ENCODE data around the gene DOCK9.

DOCK9 gene

DNA sequence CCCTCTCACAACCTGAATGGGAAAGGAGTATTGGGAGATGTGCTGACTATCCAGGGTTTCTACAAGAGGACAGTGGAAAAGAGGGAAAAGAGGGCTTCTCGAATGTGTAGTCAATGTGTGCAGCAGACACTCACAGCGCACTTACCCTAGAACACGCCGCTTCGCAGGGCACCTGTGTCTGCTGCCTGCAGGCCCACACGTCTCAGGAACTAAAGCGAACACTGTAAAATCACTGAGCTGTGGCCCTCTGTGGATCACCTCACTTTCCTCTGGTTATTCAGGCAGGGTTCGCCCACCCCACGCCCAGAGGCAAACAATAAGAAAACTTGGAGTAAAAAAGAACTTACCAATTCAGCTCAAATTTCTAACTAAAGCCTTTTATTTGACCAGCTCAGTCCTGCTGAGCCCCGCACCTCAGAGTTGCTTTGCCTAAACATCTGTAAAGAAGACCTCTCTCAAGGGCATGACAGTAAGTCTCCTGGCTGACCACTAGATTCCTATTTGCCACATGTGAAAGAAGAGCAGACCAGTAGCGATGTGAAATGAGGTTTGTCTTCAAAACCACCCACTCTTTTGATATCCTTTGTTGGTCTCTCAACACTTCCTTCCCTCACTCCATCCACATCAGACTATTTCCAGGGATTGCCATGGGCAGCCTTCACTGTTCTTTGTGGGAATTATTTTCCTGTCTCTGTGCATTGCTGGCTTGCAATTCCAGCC, 19.3 kb upstream of the DOCK9 start:
- DNase-seq = no peak

DNA sequence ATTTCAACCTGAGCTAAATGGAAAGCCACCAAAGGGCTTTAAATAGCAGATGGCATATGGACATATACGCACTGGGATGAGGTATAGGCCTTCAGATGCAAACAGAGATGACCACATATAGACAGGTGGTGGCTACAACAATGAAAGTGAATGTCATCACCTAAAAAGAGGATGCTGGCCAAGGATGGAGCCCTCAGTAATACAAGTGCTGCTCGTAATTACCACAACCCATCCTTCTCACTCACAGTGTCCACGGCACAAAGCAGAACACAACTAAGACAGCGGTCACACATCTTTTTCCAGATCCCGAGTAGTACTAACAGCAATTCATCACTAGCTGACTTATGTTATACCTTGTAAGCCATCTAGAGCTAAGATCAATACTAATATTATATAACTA, 18.2 kb upstream of the DOCK9 start:
- DNase-seq = no peak

DNA sequence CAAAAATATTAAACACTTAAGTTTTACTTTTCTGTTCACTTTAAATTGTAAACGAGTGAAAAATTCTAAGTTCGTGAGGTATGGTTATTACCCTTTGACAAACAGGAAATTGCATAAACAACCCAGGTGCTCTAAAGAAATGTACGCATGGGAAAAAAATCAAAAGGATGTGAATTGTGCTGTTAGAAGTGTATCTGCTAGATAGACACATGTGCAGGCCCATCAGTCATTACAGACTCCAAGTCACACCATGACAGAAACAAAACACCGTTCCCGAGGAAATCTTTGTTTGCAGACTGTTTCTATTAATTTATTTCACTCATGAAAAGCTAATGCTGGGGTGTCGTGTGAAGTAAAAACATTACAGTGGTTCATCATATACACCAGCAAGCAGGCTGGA, 17.0 kb upstream of the DOCK9 start:
- no peak for DNase-seq

DNA sequence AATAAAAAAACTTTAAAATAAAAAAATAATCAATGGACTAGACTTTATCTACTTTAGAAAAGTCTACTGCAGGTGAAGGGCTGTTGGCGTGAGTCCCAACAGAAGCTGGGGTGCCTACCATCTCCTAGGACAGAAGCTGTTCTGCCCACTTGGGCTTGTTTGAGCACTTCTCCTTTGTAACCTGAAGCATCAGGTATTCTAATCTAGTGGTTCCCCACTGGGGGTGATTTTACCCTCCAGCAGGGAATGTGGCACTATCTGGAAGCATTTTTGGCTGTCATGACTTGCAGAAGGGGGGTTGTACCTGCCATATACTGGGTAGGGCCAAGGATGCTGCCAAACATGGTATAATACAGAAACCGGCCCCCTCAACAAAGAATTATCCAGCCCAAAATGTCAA, 16.2 kb upstream of the DOCK9 start:
- no peak for DNase-seq

DNA sequence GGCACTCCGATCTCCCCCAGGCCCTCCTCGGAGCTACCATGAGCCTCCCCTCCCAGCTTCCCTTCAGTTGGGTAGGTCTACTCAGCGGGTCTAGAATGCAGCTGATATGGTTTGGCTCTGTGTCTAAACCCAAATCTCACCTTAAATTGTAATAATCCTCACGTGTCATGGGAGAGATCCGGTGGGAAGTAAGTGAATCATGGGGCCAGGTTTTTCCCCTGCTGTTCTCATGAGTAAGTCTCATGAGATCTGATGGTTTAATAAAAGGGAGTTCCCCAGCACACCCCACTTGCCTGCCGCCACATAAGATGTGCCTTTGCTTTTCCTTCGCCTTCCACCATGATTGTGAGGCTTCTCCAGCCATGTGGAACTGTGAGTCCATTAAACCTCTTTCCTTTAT, 14.5 kb upstream of the DOCK9 start:
- DNase-seq = no peak

DNA sequence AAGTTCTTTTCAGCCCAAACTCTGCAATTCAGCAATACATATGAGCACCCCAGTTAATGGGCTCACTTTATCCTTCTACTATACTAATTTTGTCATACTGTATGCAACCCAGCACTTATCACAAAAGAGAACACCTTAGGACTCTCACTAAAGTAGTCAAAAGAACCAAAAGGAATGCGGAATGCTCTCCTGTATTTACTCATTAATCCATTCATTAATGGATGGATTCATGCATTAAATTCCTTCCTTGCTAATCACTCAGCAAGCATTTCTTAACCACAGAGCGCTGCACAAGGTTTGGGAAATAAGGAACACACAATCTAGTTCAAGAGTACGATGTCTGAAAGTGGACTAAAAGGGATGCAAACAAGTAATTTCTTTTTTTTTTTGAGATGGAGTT, 12.8 kb upstream of the DOCK9 start:
- DNase-seq = no peak

DNA sequence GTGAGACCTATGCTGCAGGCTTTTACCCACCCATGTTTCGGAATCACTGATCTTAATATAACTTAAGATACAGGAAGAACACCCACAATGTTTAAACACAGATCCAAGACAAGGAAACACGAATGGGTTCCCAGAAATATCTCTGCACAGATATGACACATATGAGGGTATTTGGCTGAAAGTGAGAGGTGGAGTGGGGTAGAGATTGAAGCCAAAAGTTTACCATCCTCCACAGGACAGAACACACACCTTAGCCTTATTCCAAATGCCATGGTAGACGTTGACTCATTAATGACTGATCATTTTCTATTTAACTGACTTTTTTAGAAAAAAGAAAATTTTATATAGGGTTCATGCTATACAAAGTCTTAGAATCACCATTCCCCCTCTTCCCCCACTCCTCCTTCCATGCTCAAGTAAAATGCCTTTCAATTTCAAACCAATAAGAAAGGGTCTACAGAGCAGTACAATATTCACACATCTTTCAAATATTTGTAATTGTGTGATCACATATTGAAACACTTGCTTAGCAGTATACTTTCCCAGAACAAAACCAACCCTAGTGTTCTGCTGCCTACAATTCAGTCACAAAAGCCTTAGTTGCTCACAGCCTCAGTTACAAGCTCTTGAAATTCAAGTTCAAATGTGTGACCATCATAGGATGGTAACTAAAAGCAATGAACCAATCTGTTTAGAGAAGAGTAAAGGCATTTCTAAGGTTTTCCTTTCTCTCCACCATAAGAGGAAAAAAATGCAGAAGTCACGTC, 11.8 kb upstream of the DOCK9 start:
- DNase-seq = no peak

DNA sequence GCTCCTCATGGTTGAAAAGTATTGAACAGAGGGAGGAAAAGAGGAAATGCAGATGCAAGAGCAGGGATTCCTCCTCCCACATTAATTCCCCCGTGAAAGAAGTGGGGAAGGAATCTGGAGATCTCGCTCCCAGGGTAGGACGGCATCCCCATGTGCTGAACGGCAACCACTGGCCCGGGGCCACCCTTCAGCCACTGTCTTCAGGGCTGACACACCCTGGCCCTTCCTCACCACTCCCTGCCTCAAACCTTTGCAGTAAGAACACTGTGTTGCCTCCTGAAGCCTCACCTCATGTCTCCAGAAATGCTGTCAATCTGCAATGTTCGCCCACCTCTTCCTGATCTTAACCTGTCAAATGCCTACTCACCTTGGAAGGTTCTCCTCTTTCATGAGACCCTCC, 10.9 kb upstream of the DOCK9 start:
- DNase-seq = no peak

DNA sequence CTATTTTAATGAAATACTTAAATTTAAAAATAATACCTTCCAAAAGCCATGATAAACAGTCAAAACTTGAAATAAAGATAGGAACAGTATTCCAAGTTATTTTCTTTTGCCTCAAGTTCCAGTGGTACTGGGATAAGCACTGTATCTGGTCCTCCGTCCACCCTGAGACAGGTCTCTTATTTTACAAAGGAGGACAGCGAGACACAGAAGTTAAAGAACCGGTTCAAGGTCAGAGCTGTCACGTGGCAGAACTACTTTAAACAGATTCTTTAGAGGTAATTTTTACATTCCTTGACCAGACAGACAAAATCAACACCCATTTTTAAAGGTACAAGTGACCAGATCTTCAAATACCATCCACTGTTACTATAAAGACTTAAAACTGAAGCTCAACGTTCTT, 10.4 kb upstream of the DOCK9 start:
- no peak for DNase-seq

DNA sequence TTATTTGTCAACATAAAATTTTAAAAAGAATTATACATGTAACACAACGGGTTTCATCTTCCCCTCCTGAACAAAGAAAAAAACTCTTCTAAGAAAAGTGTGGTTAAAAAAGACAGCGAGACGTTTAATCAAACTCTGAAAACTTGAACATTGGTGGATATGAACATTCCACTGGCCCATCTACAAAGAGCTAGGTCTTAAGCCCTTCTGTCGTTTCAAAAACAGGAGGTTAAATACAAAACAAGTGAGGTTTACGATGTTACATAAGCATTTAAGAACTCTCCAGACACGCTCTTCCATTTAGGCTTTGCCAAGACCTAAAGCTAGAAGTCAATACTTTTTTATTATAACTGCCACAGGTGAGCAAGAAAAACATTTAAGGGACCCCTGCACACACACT, 9.4 kb upstream of the DOCK9 start:
- DNase-seq = no peak

DNA sequence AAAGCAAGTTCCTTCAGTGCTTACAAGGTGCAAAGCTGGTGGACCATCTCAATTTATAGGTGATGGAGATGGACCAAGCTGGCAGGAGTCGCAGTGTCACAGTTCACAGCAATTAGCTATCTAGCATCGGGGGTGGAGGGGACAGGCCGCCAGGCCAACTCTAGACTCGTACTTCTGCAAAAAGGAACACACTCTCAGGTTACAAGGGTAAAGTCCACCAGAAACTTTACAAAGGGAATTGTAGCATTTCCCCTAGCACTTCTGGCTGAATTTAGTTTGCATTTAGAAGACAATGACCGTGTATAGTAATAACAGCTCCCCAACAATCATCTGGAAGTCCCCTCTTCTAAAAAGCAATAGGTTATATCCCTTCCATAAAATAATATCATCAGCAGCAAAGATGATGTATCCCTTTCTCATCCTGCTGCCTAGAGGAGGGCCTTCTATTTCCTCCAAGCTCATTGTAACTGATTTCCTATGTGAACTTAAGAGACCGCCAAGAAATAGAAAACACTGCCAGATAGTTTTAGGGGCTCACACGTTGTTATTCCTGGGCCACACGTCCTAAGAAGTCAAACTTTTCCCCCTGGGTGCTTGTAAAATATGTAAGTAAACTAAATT, 8.5 kb upstream of the DOCK9 start:
- DNase-seq = no peak

DNA sequence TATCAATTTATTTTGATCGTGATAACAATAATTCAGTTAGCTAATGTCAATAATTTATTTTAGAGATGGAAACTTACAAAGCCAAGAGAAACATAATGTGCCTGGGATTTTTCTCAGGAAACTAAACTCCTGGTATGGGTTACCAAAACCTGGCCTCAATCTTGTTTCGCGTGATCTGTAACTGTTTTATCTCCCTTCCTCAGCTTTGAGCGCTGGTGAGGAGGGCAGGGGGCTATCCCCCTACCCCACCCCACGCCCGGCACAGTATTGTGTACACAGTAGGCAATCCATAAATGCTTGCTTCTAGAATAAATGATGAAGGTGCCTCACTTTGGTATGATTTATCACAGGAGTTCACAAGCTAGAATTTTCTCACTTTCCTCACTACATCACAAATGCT, 7.7 kb upstream of the DOCK9 start:
- DNase-seq = no peak

DNA sequence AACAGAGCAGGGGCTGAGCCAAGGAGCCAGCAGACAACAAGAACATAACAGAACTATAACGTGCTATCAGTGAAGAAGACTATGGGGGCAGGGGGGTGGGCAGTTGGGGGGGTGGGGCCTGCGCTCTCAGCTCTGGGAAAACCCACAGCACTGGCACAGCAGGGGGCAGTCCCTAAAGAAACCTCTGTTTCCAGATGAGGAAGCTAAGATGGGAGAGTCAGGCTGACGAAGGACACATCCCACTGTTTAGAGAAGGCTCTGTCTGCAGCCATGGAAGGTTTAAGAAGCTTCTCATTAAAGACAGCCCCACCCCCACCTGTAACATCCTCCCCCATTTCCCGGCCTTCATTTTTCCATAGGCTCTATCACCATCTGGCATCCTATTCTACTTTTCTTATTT, 7.1 kb upstream of the DOCK9 start:
- no peak for DNase-seq

DNA sequence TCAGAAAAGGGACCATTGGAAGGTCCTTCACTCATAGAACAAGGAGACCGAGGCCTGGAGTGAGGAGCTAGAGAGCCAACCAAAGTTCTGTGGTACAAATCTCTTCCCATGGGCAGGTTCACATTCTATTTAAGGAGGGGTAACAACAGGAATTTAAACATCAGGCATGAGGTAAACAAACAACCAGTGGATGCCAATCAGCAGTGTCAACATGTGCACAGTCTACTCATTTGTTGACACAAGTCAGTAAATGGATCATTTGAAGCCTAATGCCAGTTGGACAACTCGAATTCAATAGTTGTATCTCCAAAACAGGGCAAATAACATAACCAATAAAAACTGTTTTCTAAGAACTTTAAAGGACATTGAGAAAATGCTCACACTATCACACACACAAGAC, 6.3 kb upstream of the DOCK9 start:
- DNase-seq = no peak

DNA sequence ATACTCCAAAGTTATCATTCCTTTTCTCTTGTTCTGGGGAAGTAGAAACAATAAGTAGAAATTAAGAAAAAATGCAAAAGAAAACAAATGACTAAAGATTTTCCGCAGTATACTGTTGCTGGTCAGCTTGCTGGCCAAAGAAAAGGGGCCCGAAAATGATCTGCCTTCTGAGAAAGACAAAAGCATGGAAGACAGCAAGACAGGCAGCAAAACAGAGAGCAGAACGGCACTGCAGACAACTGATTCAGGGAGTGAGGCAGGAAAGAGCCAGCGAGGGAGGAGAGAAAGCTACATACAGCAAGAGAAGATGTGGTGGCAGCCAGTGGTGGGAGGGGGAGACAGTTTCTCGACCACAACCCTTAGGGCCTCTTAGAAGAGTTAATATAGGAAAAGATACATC, 5.3 kb upstream of the DOCK9 start:
- no peak for DNase-seq

DNA sequence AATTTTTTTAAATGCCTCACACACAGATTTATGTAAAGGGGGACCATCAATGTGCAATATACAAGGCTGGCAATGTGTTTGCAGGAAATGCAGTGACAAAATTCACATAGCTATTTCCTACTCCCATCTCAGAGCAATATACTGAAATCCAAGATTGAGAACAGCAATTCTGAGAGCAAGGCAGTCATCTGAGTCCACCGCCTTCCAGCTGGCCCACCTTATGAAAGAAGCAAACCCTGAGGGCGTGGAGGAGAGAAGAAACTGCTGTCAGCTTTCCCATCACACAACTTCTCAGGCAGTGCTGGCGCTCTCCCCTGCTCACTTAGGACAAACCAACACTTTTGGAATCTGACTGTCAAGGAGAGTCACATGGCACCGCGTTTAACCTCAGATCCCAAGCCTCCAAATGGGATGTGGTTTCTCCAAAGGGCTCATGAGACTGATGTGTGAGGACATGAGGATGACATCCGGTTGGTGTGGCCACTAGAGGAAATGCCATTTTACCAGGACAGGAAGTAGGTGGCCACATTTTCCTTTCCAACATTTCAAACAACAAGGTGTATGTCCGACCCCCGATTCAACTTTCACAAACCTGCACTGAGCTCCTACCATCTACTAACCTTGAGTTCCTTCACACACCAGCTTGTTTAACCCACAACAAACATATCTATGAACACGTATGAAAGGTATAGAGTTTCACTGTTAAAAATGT, 3.7 kb upstream of the DOCK9 start:
- DNase-seq = no peak

DNA sequence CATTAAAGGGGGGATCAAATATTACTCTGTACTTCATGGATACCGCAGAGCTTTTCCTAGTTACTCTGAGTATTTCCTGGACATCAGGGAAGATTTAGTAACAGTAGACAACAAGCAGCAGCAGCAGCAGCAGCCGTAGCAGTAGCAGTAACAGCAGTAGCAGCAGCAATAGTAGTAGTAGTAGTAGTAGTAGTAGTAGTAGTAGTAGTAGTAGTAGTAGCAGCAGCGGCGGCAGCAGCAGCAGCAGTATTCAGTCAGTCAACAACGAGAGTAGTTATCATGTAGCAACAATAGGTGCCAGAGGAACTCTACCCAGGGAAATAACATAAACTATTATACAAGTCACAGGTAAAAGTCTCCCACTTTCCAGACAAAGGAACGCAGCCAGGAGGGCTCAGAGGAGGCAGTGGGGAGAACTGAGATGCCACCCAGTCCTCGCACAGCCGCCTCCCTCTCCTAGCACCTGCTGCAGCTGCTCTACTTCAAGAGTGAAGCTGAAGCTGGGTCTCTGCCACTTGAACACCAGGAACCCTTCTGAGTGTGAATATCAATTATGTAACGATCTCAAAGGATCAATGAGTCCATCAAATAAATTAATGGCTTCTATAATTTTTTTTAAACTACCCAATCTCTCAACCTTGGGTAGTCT, 1.3 kb upstream of the DOCK9 start:
- DNase-seq = no peak

DNA sequence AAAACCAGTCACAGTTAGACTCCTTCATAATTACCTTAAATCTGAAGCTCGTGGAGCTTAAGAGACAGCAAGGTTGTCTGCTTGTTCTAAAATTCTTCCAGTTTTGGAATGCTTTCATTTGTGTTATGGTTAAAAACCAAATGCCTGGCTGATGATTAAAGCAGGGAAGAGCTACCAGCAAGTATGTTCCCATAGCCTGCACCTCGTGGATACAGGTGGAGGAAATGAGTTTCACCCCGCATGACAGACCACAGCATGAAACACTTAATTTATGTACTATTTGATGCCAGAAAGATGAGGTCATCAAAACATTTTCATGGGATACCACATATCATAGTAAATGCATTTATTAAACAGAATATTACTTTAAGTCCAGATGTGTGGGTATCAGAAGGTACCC, 416 bp upstream of the DOCK9 start:
- DNase-seq = no peak

DNA sequence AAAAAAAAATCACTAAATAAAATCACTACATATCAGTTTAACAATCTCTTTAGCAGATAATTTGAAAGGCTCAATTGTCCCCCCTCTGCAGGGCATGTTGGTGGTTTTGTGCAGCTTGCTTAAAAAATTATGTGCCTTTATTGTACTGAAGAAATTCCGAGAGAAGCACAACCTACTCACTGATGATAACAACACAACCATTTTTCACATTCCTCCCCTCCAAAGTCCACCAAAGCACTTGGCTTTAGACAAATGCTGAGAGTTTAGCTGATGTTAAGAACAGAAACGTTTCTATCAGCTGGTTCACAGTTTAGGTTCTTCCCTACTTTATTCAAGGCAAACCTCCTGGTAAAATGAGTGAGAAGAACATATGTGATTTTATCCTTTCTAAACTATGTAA, 923 bp downstream of the DOCK9 start:
- no peak for DNase-seq

DNA sequence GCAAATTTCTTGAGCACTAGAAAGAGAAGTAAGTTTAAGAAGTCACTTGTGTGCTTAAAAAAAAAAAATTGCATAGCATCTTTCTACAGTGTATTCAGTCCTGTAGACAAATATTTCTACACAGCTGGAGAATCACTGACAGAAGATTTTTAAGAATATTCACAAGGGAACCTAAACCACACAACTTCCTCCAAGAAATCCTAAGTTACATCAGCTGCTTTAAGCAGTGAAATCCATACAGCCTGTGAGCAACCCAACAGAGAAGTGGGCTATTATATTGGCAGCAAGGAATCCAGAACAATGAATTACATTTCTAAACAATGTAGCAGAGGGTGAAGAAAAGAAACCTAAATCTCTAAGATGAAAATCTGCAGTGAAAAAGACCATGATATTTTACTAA, 1.5 kb downstream of the DOCK9 start:
- DNase-seq = no peak

DNA sequence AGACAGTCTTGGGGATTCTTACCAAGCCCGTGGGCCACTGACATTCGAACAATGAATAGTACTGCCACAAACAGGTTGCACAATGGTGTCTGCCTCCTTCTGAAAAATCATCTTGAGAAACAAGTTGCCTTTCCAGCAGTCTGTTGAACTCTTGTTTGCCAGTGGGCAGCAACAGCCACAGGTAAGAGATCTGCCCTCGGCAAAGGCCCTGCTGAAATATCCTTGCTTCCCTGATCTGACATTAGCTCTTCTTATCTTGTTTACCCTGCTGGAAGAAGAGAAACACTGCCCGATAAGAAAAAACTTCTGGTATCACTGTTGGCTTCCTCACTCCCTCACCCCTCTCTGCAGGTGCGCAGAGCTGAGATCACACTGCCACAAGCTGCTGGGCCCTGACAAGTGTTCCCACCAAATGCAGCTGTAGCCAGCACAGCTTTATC, 2.0 kb downstream of the DOCK9 start:
- DNase-seq = no peak

DNA sequence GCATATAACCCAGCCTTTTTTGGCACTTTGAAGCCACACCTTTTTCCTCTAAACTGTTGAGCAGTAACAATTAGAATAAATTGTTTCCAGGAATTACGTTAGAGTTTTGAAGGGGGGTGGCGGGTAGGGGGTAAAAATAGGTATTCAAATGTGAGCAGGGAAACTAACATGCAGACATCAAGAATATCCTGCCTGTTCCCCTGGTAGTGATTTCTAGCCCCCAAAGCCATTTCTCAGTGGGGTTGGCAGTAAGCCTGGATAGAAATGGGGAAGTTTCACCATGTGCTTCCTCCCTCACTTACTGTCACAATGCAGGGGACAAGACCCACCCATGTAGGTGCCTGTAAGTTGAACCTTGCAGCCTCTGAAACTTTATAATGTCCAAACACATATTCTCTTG, 3.8 kb downstream of the DOCK9 start:
- no peak for DNase-seq

DNA sequence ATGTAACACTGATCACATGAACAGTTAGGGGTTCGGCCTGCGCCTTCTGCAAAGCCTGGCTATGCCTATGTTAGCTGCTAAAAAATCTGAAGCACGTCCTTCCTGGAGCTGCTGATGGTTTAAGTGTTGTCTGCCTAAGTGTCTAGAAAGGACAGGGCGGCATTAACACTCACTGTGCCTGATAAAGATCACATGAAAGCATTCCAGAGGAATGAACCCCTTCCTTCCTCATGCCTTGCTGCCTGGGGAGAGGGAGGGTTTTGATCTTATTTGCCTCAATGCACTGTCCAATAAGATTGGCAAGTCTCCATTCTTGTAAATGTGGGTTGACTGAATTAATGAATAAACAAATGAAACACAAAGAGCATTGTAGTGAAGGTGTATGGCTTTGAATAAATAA, 5.2 kb downstream of the DOCK9 start:
- no peak for DNase-seq

All from activated naive CD4-positive, alpha-beta T cell treated with Interleukin-2 at 50 U/mL for 16 hours (primary cell).